NOMO-1 treated with DMSO at 0.1 percent for 48 hours (cell line): ENCODE data around the gene AUTS2.

Experiments used
- DNase-seq: peaks from one replicate; lab custom pipeline; 2025; ENCODE audit not compliant: unreplicated experiment; lab: John Stamatoyannopoulos, UW

Gene AUTS2

DNA sequence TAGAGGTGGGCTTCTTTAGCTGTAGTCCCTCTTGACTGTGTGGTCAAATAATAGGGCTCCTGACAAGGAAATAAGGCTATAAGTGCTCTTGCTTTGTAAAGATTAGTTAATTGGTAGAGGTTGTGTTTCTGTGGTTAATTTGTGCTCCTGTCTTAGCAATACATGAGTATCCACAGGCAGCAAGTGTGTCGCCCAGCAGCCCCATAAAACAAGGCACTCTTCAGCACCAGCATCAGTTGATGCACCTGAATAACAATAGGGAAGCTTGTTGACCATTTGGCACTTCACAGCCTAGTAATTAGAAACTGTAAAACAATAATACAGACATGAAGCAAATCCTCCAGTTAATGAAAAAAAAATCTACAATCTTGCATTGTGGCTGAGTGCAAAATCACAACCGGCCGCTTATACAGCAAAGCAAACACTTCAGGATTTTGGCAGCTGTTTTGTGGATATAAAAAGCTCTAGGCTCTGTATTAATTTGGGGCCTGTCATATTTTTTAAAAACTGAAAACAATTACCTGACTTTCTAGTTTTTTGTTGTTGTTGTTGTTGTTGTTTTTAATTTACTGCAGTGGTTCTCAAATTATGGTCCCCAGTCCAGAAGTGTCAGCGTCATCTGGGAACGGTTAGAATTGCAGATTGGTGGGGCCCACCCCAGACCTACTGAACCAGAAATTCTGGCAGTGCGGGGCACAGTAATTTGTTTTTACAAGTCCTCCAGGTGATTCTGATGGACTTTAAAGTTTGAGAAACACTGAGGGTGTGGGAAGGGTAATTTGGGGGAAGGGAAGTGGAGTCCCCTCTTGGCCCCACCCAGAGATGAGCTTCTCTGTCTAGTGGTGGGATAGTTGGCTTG lies 56.8 kb downstream of the AUTS2 start:
- DNase-seq: no peak

GRCh38 chr7:69656077-69656476 lies 57.8 kb downstream of the AUTS2 start:
- no peak for DNase-seq

DNA sequence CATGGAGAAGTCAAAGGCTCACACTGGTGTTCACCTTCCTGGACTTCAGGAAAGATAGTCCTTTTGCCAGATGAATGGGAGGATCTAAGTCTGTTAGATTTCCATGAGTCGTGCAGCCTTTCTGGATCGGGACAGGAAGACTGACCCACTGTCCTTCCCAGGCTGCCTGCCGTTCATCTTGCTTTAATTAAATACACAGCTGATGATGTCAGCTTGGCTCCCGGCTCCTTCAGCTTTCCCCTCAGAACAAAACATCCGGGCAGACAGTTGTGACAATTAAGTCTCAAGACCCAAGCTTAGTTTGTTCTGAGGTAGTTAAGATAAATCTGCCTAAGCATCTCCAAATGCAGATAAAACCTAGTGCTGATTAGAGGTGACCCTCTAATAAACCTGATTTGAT lies 58.6 kb downstream of the AUTS2 start:
- no peak for DNase-seq

- DNase-seq: no peak
These were observed 59.1 kb downstream of the AUTS2 start for GRCh38 chr7:69657331-69657730.

DNA sequence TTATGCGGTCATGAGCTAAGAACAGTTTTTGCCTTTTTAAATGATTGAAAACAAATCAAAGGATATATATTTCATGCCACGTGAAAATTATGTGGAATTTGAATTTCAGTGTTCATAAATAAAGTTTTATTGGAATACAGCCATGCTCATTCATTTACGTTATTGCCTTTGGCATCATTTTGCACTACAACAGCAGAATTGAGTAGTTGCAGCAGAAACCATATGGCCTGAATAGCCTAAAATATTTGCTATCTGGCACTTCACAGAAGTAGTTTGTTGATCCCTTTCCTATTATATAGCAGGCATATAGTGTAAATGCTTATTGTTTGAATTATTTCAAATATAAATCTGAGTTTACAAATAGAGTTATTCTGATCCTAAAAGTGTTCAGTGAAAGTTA lies 59.7 kb downstream of the AUTS2 start:
- no peak for DNase-seq

DNA sequence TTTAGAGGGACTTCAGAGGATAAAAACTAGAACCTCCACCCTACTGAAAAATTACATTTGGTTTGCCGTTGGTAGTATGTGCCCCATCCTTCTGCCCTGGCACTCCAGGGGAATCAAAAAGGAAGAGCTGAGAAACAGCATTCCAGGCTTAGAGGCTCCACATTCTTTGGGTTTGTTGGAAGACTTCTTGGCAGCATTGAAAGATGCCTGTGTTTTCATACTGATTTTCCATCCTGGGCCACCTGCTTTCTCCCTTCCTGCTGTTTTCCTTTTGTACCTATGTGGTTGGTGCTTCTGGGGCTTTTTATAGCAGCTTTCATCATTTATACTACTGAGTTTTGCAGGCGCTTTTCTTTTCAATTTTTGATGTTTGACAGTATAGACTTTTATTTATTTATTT lies 61.7 kb downstream of the AUTS2 start:
- no peak for DNase-seq

GRCh38 chr7:69661342-69661741 lies 63.1 kb downstream of the AUTS2 start:
- DNase-seq: no peak

- DNase-seq: no peak
These were observed 65.9 kb downstream of the AUTS2 start for GRCh38 chr7:69663911-69664832.

DNA sequence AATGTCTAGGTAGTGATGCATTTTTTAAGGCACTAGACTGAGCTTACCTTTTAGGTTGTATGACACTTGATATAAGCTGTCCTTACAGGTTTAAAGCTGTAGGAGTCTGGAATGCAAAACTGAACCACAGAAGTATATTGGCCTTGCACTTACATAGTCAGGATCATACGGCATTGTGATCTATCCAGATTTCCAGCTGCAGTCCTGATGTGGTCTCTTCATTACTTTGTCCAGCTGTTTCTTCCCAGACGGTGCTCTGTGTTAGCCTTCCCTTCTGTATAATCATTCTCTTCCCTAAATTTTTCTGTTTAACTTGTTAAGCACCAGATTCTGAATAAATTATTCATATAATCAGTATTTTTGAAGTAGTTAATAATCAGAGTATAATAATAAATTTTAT lies 67.1 kb downstream of the AUTS2 start:
- DNase-seq: no peak

- no peak for DNase-seq
These were observed 70.1 kb downstream of the AUTS2 start for GRCh38 chr7:69668339-69668870.

GRCh38 chr7:69670701-69671100 lies 72.4 kb downstream of the AUTS2 start:
- no peak for DNase-seq

GRCh38 chr7:69673074-69673473 lies 74.8 kb downstream of the AUTS2 start:
- DNase-seq: no peak

- DNase-seq: no peak
These were observed 76.5 kb downstream of the AUTS2 start for GRCh38 chr7:69674701-69675182.

- no peak for DNase-seq
These were observed 78.0 kb downstream of the AUTS2 start for GRCh38 chr7:69676247-69676646.

DNA sequence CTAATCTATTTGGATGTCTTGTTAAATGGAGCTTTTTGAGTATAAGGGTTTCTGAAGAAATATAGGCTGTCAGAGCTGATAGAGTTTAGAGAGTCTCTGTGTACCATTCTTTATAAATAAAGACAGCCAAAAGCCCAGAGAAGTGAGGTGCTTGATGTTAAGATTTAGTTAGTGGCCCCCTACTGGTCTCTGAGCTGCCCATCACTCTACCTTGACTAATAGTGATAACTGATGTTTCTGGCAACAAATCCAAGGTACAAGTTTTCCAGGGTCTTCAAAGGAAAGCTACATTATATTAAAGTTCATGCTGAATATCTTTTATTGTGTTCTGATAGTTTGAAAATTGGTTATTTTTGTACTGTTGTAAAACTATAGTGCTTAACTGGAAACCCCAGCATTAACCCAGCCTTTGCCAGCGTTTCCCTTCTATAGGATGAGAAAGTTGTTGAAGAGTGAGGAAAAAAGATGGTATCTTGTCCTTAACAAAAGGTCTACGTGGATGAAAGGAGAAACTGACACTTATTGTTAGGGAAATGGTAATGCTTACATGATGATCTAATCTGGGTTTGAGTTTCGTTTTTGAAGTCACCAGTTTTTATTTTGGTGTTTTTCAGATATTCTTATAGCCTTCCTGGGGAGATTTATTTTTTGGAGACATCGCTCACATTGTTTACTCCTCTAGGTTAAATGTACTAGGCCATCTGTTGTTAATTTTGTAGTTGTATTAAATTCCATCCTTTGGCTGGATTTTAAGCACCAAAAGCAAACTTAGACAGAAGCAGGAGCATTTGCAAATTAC lies 79.0 kb downstream of the AUTS2 start:
- no peak for DNase-seq

DNA sequence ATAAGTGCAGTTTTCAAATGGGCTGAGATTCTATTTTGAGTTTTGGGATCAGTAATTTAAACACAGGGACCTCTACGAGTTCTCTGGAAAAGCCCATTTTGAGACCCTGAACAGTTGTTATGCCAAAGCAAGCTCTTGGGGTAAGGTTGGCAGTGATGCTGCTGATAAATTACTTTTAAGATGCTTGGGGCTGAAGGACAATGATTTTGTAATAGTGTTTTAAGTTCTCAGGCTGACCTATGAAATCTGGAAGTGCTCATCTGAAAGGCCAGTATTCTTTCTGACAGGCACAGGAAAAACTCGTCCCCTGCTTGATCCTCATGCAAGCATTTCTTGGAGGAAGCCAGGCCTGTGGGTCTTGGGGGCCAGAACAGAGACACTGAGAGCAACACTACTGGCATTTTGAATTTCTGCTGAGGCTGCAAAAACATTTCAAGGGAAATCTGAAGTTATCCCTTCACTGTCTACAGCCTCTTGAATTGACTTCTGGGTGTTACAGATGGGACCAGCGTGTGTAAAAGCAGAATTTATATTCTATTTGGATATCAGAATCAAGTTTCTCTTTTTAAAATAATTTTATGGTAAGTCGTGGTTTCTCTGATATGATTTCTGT lies 79.7 kb downstream of the AUTS2 start:
- no peak for DNase-seq

DNA sequence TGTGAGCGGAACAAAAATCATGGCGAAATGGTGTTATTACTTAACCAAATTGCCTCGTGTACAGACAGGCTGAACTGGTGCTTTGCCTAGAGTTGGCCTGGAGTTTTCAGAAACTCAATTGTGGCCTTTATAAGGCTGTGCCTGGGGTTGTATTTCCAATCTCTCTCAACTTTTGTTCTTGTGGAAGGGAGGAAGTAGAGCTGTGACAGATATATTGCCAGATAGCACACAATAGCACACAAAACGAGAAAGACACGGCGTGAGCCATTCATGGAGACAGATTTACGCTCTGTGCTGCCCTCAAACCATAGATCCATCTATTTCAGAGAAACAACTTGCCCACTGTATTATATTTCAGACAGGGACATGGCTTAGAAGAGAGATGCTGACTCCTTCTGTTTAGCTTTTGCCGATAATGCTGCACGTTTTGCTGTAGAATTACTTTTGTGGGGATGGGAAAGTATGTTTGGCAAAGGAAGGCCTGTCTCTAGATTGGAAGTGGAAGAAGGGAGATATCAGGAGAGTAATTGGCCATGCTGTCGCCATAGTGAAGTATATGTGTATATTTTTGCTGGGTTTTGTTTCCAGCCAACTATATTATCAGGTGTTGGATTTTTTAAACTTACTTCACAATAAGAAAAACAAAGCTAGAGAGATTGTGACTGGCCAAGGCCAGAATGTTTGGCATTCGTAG lies 80.4 kb downstream of the AUTS2 start:
- no peak for DNase-seq

DNA sequence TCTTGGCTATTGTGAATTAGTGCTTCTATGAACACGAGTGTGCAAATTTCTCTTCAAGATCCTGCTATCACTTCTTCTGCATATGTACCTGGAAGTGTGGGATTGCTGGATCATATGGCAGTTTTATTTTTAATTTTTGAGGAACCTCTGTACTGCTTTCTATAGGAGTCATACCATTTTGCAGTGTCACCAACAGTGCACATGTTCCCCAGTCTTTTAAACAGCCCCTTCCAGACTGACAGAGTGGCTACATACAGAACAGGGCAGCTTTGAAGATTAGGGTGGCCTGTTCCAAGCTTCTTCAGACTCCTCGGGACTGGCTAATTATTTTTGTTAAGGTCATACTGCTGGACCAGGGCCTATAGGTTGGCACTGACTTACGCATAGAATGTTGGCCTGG lies 82.9 kb downstream of the AUTS2 start:
- DNase-seq: no peak

DNA sequence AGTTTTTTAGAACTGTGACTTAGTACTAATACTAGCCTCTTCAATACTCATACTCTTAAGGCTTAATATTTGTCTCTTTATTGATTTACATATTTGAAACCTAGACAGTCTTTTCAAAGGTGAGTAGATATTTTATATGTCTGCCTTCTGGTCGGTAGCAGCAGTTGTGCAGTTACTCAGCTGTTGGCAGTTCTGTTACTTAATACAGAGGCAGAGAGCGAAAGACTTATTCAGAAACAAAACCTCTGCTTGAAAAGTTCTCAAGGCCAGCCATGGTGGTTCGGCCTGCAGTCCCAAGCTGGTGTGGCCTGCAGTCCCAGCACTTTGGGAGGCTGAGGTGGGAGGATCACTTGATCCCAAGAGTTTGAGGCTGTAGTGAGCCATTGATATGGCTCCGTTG lies 84.2 kb downstream of the AUTS2 start:
- DNase-seq: no peak

GRCh38 chr7:69683002-69683401 lies 84.7 kb downstream of the AUTS2 start:
- no peak for DNase-seq
